ENCODE results near the gene TRIM74.
A peak's percentile ranks its signal among the peaks of the same experiment; 100 is the strongest.
"Not testable (repeated sequence)": the region's sequence is repeated elsewhere in the genome, so short reads cannot be mapped to it uniquely, and the experiment has no call there.

The TRIM74 gene

GRCh38 chr7:72968980-72969516 is at the start of gene TRIM74:
TSS of gene TRIM74 (minus strand) at chr7:72969466. CDS start at chr7:72966157, 3,309 bp downstream.
- DNase-seq (ENCODE audit: low read depth, low spot score), result not testable (repeated sequence)

- DNase-seq (ENCODE audit: low read depth, low spot score), result not testable (repeated sequence)
Measured at GRCh38 chr7:73006491-73006890, 37.2 kb upstream of the TRIM74 start.

- DNase-seq (ENCODE audit: low read depth, low spot score), result peak; percentile 73
Measured at GRCh38 chr7:73005693-73006447, 36.6 kb upstream of the TRIM74 start.

- peak; percentile 29 for DNase-seq (ENCODE audit: low read depth, low spot score)
Measured at GRCh38 chr7:73005356-73005692, 36.1 kb upstream of the TRIM74 start.

- not testable (repeated sequence) for DNase-seq (ENCODE audit: low read depth, low spot score)
Measured at GRCh38 chr7:72997887-72998468, 28.7 kb upstream of the TRIM74 start.

DNA sequence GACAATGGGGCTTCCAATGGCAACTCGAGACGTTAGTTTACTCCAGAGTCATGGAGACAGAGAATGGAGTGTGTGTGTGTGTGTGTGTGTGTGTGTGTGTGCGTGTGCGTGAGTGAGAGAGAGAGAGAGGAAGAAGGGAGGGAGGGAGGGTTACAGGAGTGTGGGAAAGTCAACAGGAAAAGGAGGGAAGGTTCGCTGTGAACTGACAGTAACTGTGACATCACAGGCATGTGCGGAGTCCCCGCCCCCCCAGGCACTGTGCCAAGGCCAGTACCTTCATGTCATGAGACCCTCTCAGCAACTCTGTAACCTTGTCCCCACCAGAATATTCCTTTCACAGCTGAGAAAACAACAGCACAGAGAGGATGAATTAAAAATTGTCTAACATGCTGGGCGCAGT is 28.2 kb upstream of the TRIM74 start:
- DNase-seq (ENCODE audit: low read depth, low spot score), result not testable (repeated sequence)

GRCh38 chr7:72995484-72995883 is 26.2 kb upstream of the TRIM74 start:
- DNase-seq (ENCODE audit: low read depth, low spot score), result not testable (repeated sequence)

DNA sequence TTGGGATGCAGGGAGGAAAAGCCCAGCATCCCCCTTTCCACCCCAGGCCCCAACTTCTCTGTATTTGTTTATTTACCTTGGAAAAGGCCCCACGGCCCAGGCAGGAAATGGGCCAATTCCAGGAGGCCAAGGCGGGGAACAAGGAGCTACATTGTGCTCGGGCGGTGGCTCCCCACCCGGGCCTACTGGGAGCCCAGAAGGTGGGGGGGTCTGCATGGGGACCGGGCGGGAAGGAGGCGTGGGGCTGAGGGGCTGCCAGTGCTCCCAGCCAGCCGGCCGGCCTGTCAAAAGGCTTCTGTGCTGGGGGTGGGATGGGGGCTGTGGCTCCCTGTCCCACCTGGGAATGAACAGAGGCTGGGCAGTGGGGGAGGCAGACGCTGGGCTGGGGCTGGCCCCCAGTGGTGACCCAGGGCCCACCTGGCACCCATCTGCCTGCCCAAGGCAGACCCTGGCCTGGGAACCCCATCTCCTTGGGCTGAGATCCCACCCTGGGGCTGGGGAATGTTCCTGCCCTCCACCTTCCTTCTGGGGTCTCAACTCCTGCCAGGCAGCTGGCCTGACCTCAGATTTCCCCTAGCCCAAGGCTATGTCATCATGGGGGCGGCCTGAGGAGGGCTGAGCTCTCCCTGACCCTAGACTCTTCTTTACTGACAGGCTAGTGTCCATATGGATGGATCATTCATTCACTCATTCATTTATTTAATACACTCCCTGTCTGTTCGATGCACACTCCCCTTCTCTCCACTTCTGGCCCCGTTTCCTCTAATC is 21.1 kb upstream of the TRIM74 start:
- not testable (repeated sequence) for DNase-seq (ENCODE audit: low read depth, low spot score)

DNA sequence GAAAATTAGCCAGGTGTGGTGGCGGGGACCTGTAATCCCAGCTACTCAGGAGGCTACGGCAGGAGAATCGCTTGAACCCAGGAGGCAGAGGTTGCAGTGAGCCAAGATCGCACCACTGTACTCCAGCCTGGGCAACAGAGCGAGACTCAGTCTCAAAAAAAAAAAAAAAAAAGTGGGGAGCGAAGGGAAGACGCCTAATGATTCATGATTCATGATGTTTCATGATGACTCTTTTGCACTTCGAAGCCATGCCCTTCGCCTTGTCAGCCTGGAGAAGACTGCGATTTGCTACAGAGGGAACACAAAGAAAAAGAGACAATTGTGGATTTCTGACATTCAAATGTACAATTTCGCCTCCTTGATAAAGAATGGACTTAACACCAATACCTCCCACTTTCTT is 12.8 kb upstream of the TRIM74 start:
- DNase-seq (ENCODE audit: low read depth, low spot score), result not testable (repeated sequence)

- not testable (repeated sequence) for DNase-seq (ENCODE audit: low read depth, low spot score)
Measured at GRCh38 chr7:72980382-72980781, 11.1 kb upstream of the TRIM74 start.

GRCh38 chr7:72976434-72976833 is 7.2 kb upstream of the TRIM74 start:
- DNase-seq (ENCODE audit: low read depth, low spot score), result not testable (repeated sequence)

DNA sequence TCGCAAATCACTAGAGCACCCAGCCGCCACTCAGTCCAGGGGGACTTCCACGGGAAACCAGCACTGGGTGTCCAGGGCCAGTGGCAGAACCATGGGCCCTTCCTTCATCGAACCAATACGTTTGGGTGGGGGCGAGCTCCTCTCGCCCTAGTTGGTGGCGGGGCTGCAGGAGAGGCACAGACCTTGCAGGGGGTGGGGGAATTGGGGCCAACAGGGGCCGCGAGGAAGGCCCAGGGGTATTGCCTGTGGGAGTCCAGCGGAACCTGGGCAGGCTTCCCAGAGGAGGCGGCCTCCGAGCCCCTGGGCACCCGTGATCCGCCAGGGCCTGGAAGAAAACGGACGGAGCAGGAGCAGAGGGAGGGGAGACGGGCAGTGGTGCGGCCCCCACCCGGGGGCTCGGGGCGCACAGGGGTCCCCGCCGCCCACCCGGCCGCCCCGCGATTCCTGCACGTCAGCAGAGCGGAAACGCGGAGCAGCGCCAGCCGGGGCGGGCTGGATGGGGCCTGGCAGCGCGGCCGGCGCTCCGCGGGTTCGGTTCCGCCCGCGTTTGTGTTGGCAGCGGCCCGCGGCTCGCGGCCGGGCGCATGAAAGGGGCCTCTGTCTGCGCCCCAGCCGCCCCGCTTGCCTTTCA is 6.5 kb upstream of the TRIM74 start:
- not testable (repeated sequence) for DNase-seq (ENCODE audit: low read depth, low spot score)

- DNase-seq (ENCODE audit: low read depth, low spot score), result not testable (repeated sequence)
Measured at GRCh38 chr7:72974781-72975180, 5.5 kb upstream of the TRIM74 start.

DNA sequence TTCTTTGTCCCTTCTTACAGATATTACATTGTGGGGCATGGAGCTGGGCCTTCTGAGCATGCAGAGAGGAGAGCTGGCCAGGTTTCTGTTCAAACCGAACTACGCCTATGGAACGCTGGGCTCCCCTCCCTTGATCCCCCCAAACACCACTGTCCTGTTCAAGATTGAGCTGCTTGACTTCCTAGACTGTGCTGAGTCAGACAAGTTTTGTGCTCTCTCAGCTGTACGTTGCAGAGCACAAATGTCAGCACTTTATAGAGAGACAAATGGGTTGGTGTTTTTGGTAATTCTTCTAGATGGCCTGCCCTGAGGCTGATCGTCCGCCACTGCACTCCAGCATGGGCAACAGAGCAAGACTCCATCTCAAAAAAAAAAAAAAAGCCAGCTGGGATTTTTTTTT is 2.2 kb upstream of the TRIM74 start:
- not testable (repeated sequence) for DNase-seq (ENCODE audit: low read depth, low spot score)

DNA sequence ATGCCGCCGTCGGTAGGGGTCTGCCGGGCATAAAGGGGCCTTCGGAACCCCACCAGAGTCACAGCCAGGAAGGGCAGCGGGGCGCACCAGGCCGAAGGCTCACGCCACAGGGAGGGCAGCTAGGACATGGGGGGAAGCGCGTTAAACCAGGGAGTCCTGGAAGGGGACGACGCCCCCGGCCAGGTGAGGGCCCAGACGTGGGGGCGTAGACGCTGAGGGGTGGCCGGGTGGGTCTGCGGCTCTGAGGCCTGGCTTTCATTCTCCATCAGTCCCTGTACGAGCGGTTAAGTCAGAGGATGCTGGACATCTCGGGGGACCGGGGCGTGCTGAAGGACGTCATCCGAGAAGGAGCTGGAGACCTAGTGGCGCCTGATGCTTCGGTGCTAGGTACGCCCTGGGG is 422 bp upstream of the TRIM74 start:
- DNase-seq (ENCODE audit: low read depth, low spot score), result not testable (repeated sequence)

DNA sequence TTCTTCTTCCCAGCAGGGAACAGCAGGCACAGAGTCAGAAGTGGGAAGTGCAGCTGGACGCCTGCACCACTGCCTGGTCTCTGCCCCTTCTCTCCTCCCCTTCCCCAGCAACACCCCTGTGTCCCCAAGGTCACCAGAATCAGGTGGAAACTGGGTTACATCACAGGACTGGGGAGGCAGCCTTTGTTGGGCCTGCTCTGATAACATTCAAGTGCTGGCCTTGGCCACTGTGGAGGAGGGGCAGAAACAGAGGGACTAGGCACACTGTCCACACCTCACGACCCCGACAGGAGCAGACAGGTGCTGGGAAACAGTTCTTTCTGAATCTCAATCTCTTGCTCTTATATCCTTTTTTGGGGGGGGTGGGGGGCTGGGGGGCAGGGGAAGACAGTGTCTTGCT is 2.4 kb downstream of the TRIM74 start:
- DNase-seq (ENCODE audit: low read depth, low spot score), result not testable (repeated sequence)

GRCh38 chr7:72965186-72965975 is 3.9 kb downstream of the TRIM74 start:
- not testable (repeated sequence) for DNase-seq (ENCODE audit: low read depth, low spot score)

DNA sequence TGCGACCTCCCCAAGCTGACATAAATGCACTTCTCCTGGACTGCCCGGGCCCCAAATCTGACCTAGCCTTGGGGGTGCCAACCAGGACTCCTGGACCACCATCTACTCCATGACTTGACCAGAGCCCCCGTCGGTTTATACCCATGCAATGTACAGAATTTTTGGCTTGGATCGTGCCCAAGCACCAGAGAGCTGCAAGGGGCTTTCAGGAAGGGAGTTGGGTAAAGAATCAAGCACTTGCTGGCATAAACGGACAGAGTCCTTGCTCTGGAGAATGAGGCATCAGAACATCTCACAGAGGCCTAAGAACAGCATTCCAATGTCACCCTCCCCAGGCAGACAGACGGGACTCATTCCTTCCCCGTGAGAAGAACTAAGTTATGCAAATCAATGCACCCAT is 6.2 kb downstream of the TRIM74 start:
- DNase-seq (ENCODE audit: low read depth, low spot score), result not testable (repeated sequence)

- DNase-seq (ENCODE audit: low read depth, low spot score), result not testable (repeated sequence)
Measured at GRCh38 chr7:72961346-72961650, 8.0 kb downstream of the TRIM74 start.

DNA sequence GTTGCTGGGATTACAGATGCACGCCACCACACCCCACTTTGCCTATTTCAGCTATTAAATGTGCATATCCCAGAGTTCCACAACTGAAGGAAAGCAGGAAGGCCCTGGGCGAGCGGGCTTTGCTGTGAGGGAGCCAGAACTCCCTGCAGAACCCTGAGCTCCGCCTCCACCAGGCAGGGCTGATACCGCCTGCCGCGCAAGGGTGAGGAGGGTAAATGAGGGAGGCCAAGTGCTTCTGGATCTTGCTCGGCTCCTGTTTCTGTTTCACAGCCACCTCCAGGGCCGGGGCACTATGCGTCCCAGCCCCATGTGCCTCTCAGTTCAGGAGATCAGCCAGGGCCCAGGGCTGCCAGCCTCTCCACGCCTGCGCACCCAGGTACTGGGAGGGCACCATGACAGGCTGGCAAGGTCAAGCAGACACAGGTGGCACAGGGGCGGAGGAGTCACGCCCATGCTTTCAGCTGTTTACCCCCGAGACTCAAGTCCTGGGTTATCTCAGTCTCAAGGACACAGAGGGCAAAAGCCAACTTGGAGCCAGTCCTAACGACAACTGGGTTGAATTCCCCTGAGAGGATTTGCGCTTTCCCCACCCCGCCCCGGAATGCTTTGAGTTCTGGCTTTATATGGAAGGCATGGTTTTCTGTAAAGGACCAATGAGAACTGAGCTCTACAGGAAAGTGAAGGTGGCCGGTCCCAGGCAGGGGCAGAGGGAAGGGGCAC is 8.5 kb downstream of the TRIM74 start:
- DNase-seq (ENCODE audit: low read depth, low spot score), result not testable (repeated sequence)

All from activated naive CD8-positive, alpha-beta T cell treated with anti-CD3 and anti-CD28 coated beads, Interleukin-2, amount 50 U/mL, for 16 hours (primary cell).